ENCODE data around the gene COG5.

Gene COG5

DNA sequence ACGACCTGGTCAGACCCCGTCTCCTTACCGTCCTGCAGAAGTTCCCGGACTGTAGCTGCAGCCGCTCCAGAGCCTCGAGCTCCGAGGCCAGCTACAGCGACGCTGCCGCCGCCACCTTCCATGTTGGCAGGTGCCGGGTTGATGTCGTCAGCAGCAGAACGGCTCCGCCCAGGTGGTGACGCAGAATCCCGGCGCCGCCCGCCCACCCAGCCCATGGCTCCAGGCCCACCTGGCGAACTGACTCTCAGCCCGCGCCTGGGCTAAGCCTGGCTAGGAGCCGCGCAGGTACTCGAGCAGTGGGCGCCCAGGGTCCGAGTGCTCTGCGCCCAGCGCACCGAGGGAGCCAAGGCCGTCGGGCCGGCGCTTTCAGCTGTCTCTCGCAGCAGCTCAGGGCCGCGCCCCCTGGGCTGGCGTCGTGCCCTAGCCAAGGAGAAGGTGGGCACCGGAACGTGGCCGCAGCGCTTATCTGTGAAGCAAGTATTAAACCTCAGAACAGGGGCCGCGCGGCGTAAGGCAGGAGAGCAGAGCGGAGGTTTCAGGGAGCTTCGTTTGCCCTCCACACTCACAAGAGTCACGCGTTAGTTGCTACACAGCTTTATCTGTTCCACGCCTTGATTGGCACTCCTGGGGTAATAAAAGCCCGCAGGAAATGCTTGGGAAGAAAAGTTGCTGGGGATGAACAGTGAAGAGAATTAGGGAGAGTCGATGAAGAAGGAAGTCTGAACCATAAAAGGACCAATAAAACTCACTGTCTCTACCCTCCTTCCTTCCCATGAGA, at the start of gene COG5, which contains the start of gene DUS4L:
Gene COG5, minus strand, starts transcription at position 146 of the 778 bp plus-strand sequence. Its CDS starts 24 bp downstream, at position 122.
Gene DUS4L, plus strand, starts transcription at position 197 of the 778 bp plus-strand sequence. CDS start 3,100 bp downstream, outside the sequence.
- DNase-seq: peak; percentile 53

DNA sequence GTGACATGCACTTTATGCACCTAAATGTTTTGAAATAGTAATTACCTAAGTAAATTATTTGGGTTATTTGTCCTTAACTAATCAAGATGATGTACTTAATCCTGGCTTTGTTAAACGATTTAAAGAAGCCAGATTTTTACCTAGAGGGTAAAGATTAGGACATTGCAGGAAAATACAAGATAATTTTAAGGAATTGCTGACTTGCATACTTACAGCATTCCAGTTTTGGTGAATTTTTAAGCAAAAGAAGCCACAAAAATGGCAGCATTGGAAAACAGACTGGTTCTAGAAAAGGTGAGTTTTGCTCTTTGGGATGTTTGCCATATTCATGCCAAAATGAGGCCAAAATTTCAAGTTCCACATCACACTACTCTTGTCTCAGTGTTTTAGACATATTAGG, 49.7 kb upstream of the COG5 start:
- no peak for DNase-seq

DNA sequence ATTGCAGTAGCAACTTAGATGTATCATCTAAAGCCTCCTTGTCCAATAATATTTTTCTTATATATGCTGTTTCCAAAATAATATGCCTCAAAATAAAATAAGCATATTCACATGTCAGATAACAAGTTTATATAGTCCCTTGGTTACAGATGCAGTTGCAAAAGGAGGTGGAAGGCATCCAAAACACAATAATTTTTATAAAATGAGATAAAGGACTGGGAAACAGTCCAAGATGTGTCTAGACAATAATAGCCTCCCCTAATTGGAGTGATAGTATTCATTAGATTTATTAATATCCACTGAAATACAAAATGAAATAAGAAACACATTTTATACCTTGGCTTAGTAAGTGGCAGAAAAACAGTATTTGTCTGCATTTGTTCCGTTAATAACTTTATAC, 46.6 kb upstream of the COG5 start:
- DNase-seq: no peak

DNA sequence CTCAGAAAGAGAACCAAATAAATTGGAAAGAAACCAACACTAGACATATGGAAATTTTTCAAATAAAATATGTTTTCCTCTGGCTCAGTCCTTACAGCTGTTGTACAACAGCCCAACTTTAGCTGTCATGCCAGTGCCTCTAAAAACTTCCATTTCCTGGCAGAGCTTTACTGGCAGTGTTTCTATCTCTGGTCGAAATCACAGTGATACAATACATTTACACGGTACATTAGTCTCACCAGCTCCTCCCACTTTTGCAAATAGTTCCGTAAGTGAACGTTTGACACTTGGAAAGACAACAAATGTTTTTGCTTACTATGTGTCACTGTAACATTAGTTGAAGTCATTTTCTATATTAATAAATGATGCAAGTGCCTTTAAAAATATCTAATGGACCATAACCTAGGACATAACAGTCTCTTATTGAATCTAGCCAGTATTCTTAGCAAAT, 46.1 kb upstream of the COG5 start:
- no peak for DNase-seq

DNA sequence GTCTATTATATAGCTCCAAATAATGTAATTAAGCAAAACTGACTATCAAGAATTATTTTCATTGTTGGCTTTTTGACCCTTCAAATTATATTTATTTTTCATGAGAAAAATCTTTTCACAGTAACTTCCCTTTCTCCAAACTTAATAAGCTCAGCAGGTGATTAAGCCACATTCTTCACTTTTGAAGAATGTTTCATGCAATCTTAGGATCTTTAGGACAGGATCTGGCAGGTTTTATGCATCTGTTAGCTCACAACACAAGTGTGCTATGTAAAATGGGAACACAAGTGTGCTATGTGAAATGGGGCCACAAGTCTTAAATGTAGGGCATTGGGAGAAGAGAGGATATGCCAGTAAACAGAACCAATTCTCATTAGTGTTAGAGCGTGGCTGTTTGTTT, 42.6 kb upstream of the COG5 start:
- no peak for DNase-seq

DNA sequence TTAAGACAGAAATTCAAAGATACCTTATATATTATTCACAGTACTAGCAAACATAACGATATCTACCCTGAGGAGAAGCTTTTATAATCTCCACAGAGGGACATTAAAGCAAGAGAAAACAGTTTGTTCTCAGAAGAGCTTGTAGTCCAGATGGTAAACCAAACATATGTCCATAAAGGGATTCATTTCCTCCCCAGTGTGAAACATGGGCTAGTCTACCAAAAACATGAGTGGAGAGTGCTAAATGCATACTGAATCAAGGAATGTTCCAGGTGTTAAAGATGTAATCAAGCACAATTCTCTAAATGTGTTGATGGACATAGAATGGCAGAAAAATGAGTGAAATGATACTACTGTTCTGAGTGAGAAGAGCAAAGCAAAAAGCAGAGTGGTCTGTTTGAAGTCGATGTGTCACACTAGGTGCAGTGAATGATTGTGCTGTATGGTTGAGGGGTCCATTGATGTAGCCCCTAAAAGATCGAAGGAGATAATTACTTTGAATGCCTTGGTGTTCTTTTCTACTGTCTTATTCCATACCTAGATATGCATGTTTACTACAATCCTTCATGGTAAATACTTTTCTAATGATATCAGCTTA, 41.6 kb upstream of the COG5 start:
- DNase-seq: no peak

DNA sequence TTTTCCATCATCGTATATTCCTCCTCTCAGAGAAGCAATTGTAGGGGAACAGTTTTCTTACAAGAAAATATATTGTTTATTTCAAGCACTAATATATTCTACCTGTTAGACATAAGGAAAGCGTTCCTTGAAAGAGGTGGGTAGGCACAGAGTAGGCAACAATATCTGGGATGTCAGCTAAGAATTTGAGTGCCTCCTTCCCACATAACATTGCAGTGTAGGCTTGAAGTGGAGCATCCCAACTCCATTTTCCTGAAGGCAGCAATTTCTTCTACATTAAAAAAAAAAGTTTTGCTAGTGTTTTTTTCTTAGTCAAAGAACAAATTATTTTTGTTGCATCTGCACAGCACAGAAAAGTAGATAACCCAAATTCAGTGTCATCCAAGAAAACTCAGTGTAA, 37.1 kb upstream of the COG5 start:
- DNase-seq: no peak

DNA sequence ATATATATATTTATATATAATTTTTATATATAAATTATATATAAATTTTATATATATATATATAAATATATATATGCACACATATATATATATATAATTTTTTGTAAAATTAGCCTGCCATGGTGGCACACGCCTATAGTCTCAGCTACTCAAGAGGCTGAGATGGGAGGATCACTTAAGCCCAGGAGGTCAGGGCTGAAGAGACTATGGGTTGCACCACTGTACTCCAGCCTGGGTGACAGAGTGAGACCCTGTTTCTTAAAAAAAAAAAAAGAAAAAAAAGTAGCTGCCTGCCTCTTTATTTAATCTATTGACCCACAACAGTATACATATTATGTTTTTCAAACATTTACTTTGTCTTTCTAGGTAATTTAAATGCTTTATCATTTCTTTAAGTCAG, 35.5 kb upstream of the COG5 start:
- no peak for DNase-seq

DNA sequence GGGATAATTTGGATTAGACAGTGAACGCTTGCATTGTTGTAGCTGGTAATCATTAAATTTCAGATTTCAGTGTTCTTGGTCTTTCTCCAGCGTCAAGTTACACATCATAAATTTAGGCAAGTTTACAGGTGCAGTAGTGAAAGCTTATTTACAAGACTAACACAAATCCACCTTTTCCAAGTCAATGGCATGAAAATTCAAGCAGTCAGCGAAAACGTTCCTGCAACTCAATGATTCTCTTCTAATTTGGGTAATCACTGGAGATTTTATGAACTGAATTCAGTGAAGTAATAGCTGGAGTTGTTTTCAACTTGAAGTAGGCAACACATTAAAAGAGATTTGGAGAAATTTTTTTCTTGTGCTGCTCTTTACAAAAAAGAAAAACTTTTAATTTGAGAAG, 34.2 kb upstream of the COG5 start:
- no peak for DNase-seq

DNA sequence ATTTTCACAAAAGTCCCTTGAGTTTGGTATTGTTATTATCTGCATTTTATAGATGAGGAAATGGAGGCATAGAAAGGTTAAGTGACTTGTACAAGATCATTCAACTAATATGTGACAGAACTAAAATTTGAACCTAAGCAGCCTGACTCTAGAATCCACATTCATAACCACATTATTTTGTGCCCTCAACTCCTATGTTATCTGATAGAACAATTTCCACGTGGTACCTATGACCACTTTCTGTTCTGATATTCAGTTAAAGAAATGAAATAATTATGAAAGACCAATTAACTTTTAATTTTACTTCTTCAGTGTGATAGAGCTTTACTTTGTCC, 33.8 kb upstream of the COG5 start:
- DNase-seq: no peak

DNA sequence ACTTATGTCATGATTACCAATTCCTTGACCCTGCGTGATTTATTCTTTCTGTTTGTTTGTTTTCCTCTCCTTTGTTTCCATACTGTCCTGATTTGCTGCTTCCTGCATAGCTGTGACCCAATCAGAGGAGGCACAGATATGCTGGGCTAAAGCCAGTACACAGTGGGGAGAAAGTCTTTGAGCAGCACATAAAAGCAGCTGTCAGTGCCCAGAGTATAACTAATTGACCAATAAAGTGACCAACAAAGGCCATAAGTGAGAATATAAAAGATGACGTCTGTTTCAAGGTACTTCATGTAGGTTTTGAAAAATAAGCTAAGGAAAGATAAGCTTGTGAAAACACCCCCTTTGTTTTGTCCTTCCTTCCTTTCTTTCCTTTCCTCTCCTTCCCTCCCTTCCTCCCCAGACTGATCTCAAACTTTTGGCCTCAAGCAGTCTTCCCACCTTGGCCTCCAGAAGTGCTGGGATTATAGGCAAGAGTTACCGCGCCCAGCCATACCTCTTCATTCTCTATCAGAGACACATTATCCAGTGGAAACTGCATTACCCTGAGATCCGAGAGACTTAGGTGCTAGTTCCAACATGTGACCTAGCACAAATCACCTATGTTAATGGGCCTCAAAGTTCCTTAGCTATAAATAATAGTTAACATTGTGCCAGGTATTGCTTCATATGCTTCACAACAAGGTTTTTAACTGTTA, 33.3 kb upstream of the COG5 start:
- DNase-seq: no peak

DNA sequence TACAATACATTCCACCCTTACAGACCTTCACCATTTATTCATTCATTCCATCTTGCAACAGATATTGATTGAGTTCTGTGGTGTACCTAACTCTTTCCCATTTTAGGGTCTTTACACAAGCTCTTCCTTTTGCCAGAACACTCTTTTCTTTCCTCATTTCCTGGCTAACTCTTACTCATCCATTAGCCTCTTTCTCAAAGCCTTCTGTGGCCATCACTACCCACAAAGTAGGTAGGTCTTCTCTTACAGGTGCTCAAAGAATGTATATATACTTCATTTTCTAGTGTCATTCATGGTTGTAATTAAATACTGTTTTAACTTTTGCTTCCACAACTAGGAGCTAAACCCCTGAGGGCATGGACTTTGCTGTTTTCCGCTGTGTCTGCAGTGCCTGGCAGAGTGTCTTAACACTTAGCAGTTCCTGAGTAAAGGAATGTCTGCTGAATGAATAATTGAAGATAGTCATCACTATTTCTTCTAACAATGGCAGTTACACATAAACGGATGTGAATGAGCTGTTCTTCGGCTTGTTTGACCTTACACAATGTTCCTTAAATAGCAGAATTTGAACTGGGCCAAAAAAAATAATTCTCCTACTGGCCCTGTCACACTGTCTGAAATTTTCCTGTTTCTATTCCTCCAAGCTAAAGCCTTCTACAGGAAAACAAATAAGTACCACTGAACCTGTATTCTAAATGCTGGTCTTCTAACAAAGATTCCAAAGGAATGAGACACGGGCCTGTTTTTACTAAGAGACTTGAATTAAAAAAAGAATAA, 31.4 kb upstream of the COG5 start:
- no peak for DNase-seq

DNA sequence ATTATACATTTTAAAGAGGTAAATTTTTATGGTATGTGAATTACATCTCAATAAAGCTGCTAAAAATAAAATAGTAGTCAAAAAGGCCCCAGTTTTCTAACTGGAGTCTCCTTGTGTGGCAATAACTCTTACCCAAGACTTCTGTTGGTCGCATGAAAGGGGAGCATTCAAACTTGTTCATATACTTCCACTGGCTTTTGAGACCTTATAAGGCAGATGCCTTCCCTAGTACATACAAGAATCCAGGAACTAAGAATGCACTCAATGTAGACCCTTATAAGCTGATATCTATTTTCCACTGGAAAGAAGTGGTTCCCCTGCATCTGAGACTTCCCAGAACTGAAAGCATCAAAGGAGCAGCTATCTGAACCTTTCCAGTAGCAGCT, 29.3 kb upstream of the COG5 start:
- DNase-seq: no peak

DNA sequence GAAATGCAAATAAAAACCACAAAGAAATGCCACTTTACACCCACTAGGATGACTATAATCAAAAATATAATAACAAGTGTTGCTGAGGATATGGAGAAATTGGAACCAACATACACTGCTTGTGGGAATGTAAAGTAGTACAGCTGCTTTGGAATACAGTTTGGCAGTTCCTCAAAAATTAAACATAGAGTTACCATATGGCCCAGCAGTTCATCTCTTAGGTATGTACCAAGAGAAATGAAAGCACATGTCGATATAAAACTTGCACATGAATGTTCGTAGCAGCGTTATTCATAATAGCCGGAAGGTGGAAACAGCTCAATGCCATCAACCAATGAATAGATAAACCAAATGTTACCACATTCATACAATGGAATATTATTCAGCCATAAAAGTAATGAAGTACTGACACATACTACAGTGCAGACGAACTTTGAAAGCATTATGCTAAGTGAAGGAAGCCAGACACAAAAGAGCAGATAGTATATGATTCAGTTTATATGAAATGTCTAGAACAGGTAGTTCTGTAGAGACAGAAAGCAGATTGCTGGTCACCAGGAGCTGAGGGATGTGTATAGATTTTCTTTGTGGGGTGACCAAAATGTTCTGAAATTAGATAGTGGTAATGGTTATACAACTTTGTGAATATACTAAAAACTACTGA, 28.8 kb upstream of the COG5 start:
- DNase-seq: no peak

DNA sequence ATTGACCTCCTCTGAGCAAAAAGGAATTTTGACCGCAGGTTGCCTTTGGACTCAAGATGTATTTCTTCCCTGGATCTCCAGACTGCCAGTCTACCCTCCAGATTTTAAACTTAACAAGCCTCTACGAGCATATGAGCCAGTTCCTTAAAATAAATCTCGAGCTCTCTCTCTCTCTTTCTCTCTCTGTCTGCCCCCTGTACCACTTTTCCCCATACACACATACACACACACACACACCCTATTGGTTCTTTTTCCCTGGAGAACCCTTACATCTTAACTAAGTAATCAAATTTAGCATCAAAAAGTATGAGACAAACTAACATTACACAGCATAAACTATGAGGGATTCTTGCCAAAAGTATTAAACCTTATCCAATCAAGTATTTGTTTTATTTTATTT, 27.7 kb upstream of the COG5 start:
- no peak for DNase-seq

DNA sequence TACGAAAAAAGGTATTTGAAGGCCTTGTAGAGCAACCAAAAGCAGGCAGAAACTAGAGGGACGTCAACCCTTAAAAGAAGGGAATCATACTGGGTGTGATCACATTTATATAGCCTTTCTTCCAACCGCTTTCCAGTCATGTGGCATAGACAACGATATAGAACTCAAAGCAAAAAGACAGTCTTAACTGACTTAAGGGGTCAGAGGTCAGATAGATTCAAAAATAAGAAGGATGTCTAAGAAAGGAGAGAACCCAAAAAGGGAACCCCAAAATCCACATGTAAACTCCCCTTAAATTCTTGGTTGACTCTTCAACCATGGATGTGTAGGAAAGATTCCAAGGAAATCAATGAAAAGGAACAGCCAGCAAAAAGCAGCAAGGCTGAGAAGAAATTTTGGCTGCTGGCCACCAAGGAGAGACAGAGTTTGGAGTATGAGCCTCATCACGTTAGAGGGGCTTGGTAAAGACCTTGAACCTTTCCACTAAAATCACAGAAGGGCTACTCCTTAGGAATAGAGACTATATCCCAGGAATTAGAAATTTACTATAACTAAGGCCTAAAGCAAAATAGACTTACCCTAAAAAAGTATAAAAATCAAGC, 24.9 kb upstream of the COG5 start:
- no peak for DNase-seq

DNA sequence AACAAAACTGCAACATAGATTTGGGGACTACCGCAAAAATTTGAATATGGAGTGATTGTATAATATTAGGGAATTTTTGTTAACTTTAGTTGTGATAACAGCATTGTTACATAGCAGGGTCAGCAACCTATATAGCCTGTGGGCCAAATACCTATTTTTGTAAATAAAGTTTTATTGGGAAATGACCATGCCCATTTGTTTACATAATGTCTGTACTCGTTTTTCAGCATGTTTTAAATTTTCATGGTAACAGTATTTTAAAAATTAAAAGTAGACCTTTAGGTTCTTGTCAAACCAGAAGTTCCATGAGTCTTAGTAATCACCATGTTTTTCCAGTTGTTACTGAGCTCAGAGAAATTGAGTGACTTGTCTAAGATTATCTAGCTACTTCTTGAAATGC, 21.0 kb upstream of the COG5 start:
- DNase-seq: no peak

DNA sequence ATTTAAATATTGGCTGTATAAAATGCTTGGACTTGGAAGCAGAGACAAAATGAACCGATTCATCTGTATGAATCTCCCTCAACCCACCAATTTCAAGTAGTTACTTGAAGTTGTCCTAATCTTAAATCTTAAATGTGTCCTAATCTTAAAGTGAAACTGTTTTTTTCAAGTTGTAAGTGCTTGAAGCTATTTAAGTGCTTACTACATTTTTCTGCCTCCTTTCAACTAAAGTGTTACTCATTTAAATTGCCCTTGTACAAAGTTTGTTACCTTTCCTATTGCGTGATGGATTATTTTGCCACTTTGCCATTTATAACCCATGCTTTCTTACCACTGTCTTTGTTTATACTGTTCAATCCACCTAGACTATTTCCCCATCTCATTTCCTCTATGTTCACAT, 19.2 kb upstream of the COG5 start:
- no peak for DNase-seq

DNA sequence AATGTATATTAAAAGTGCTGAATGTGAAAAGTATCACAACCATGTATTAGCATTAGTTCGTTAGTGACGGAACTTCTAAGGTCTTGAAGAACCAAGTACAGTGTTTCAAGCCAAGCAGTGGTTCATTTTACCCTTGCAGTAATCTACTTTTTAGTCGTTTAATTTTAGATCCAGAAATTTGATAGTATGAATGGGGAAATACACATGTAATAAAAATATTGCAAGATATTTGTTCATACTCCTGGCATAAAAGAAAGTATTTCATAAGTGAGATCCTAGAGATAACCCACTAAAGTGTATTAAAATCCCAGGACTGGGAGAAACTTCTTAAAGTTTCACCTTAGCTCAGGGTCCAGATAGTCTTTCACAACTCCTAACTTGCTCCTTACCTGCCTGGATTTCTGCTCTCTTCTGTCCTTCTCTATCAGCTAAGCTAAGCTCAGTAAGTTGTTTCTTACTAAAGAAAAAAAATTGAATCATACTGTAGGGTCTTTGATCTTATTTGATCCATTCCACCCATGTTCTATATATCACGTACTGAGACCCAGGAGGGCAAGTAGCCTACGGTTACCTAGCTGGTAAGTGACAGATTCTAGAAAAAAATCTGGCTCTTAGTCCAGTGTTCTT, 17.8 kb upstream of the COG5 start:
- no peak for DNase-seq

DNA sequence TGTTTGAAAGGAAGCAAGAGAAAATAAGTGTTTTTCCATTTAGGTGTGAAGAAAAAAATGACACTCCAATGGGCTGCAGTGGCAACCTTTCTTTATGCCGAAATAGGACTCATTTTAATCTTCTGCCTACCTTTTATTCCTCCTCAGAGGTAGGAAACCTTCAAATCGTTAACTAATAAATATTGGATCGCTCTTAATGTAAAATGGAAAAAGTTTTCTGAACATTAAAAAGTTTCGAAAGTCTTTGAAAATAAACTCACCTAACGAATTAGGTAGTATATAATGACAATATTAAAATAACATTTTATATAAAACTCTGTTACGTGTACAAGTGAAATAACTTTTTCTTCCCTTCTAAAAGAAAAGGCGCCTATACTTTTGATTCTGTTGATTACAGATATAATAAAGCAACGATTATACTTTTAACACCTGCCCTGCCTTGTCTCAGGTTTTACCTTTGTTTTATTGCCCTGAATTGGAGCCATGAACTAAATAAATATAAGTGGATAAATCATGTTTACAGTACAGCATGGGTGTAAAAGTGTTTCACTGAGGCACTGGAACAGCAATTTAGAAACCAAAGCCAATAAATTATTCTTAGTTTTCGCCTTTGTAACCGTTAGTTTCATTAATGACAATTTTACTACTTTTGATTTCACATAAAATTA, 17.1 kb upstream of the COG5 start:
- no peak for DNase-seq
